ENCODE data around the gene SKAP1. TPM values are rescaled to one million over a fixed set of nuclear protein-coding genes. Genes with fewer than 3 reads are reported as not detected.
A peak's percentile ranks its signal among the peaks of the same experiment; 100 is the strongest.

SKAP1 gene
- total and polyA plus RNA-seq, 12 donors = 3.2 to 117 (median 10.7) TPM

- TF ChIP-seq CTCF (IDR thresholded peaks at IDR 0.05) (no peak), POLR2A (IDR thresholded peaks at IDR 0.05) (no peak)
- Histone ChIP-seq H3K9me3 (replicated peaks in 1 of 3) (no peaks in the 10 kb centered on the region), H3K4me3 (no peak overlapping the region), H3K27me3 (no peaks in the 10 kb centered on the region), H3K27ac (no peak overlapping the region), H3K36me3 (replicated peaks in 1 of 2) (no peaks in the 10 kb centered on the region), H3K4me1 (replicated peaks in 1 of 2) (no peaks in the 10 kb centered on the region)
- intact Hi-C loops (cut with DNase I) = loop anchor here in 1 of 2 donors (10.0 kb wide), 1 partner anchor 127 kb away; no protein-coding TSS in a partner anchor
- no peak for DNase-seq
- WGBS, 4 donors = 63 to 78% (median 72%) methylated on average over 1 of the region's 1 CpG
Observed at GRCh38 chr17:48357779-48358602, 72.0 kb downstream of the SKAP1 start.

GRCh38 chr17:48356866-48357265 lies 73.1 kb downstream of the SKAP1 start:
- no peaks in the 10 kb centered on the region for H3K27me3 ChIP-seq
- WGBS, 4 donors = 91 to 95% (median 93%) methylated on average over 2 of the region's 2 CpGs

GRCh38 chr17:48352630-48353029 lies 77.4 kb downstream of the SKAP1 start:
- no peaks in the 10 kb centered on the region for H3K27me3 ChIP-seq
- H3K4me3 ChIP-seq = no peak overlapping the region
- intact Hi-C loops (cut with DNase I) = loop anchor here in 1 of 2 donors (10.0 kb wide), 1 partner anchor 132 kb away; no protein-coding TSS in a partner anchor
- DNase-seq = no peak
- TF ChIP-seq CTCF (IDR thresholded peaks at IDR 0.05) (no peak), POLR2A (IDR thresholded peaks at IDR 0.05) (no peak)
- H3K27ac ChIP-seq = no peak overlapping the region
- no peaks in the 10 kb centered on the region for H3K9me3 ChIP-seq (replicated peaks in 1 of 3)
- no peaks in the 10 kb centered on the region for H3K4me1 ChIP-seq (replicated peaks in 1 of 2)
- no peaks in the 10 kb centered on the region for H3K36me3 ChIP-seq (replicated peaks in 1 of 2)

More at GRCh38 chr17:48356866-48357265, 73.1 kb downstream of the SKAP1 start:
- intact Hi-C loops (cut with DNase I) = loop anchor here in 1 of 2 donors (10.0 kb wide), 1 partner anchor 128 kb away; no protein-coding TSS in a partner anchor
- Histone ChIP-seq H3K9me3 (replicated peaks in 1 of 3) (no peaks in the 10 kb centered on the region), H3K4me1 (replicated peaks in 1 of 2) (no peaks in the 10 kb centered on the region), H3K27ac (no peak overlapping the region), H3K36me3 (replicated peaks in 1 of 2) (no peaks in the 10 kb centered on the region), H3K4me3 (no peak overlapping the region)
- TF ChIP-seq POLR2A (IDR thresholded peaks at IDR 0.05) (no peak), CTCF (IDR thresholded peaks at IDR 0.05) (no peak)
- DNase-seq = no peak

- Histone ChIP-seq H3K27me3 (no peaks in the 10 kb centered on the region), H3K4me1 (replicated peaks in 1 of 2) (no peaks in the 10 kb centered on the region), H3K9me3 (replicated peaks in 1 of 3) (no peaks in the 10 kb centered on the region), H3K4me3 (no peak overlapping the region), H3K27ac (no peak overlapping the region), H3K36me3 (replicated peaks in 1 of 2) (no peaks in the 10 kb centered on the region)
- no peak for DNase-seq
- TF ChIP-seq CTCF (IDR thresholded peaks at IDR 0.05) (peak; percentile 54 to 80 (median 74)), POLR2A (IDR thresholded peaks at IDR 0.05) (no peak)
- intact Hi-C loops (cut with DNase I) = loop anchor here in 1 of 2 donors (10.0 kb wide), 1 partner anchor 133 kb away; no protein-coding TSS in a partner anchor
Observed at GRCh38 chr17:48351911-48352332, 78.1 kb downstream of the SKAP1 start.
